Smooth muscle cell (in vitro differentiated cells): ENCODE data around the gene PPP2R5C. TPM values are rescaled to one million over a fixed set of nuclear protein-coding genes. Genes with fewer than 3 reads are reported as not detected.

Experiments
- DNase-seq: peaks from one replicate; lab custom pipeline; 2025; ENCODE audit not compliant: unreplicated experiment; lab: John Stamatoyannopoulos, UW
- H2AFZ ChIP-seq: fragments of 200-600 bp; sonication (generic); 2 replicates; pipeline ENCODE4 v1.6.0; 2016; ENCODE audit warnings: antibody characterized with exemption, low read depth, mild to moderate bottlenecking
- H3F3A ChIP-seq: fragments of 200-600 bp; sonication (generic); 2 replicates; pipeline ENCODE4 v1.6.0; 2017; ENCODE audit warnings: antibody characterized with exemption, low read depth
- H3K27ac ChIP-seq: fragments of 200-600 bp; sonication (generic); 2 replicates; pipeline ENCODE4 v1.5.1; 2016; ENCODE audit warnings: low read depth, mild to moderate bottlenecking
- H3K27me3 ChIP-seq: fragments of 200-600 bp; sonication (generic); 2 replicates; pipeline ENCODE4 v1.6.1; 2016; ENCODE audit warnings: low read depth, mild to moderate bottlenecking
- H3K36me3 ChIP-seq: fragments of 200-600 bp; sonication (generic); 2 replicates; pipeline ENCODE4 v1.5.1; 2016; ENCODE audit warnings: low read depth
- H3K4me1 ChIP-seq: fragments of 200-600 bp; sonication (generic); 2 replicates; pipeline ENCODE4 v1.5.1; 2016; ENCODE audit warnings: low read depth
- H3K4me2 ChIP-seq: fragments of 200-600 bp; sonication (generic); 2 replicates; pipeline ENCODE4 v1.6.0; 2016; ENCODE audit warnings: mild to moderate bottlenecking
- H3K4me3 ChIP-seq: fragments of 200-600 bp; sonication (generic); 2 replicates; pipeline ENCODE4 v1.5.1; 2016; ENCODE audit warnings: mild to moderate bottlenecking
- H3K79me2 ChIP-seq: fragments of 200-600 bp; sonication (generic); 2 replicates; pipeline ENCODE4 v1.6.0; 2016; ENCODE audit warnings: low read depth, mild to moderate bottlenecking
- H3K9ac ChIP-seq: fragments of 200-600 bp; sonication (generic); 2 replicates; pipeline ENCODE4 v1.6.0; 2016; ENCODE audit warnings: low read depth
- H3K9me3 ChIP-seq: fragments of 200-600 bp; sonication (generic); replicated peaks from 2 replicates; pipeline ENCODE4 v1.5.1; 2016; ENCODE audit warnings: low read depth
- H4K20me1 ChIP-seq: fragments of 200-600 bp; sonication (generic); 2 replicates; pipeline ENCODE4 v1.6.0; 2016; ENCODE audit warnings: low read depth
- WGBS: methylation state at CpG from one replicate; pipeline ENCODE4 v1.1.7; 2016; ENCODE audit warnings: low lambda C conversion rate; 5-methylcytosine and 5-hydroxymethylcytosine counted together
- polyA plus RNA-seq: library from polyadenylated mRNA; unstranded; fragments of >200 nt; fragmentation: Nextera tagmentation; extraction: Ambion mirVana; gene quantifications from 2 replicates; pipeline ENCODE4 v1.2.1, GENCODE V29; 2016
- total RNA-seq: library from RNA; depleted of rRNA; stranded (reverse); fragments of >200 nt; gene quantifications from 2 replicates; pipeline ENCODE4 v1.2.3, GENCODE V29; 2014
- TF ChIP-seq, protein P1 (sequence below): fragments of 200-600 bp; sonication (generic); IDR thresholded peaks from 2 replicates; pipeline ENCODE4 v1.5.1; 2017; ENCODE audit warnings: borderline replicate concordance, mild to moderate bottlenecking, antibody characterized with exemption; ENCODE audit not compliant: insufficient read depth, poor library complexity, severe bottlenecking

The PPP2R5C gene
- total and polyA plus RNA-seq, 2 experiments from 2014 or later = 63.6 to 92.7 TPM

DNA sequence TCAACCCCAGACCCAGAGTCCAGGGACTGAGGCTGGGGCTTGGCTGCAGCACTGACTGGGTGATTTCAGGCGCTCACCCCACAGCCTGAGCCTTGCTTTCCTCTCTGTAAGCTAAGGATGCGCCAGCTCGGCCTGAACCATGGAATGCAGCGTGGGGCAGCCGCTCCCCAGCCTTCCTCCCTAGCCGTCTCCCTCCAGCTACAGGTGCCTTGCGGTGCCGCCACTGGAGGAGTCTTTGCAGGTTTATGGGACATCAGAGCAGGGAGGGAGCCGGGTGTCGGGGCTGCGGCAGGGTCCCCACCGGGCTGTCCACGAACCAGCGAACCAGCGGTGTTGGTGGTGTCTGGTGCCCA is 19.4 kb downstream of the PPP2R5C start:
- peaks cover 39% of the 10 kb centered on the region for H3K27me3 ChIP-seq
- no peaks in the 10 kb centered on the region for H3K9me3 ChIP-seq
- 5% methylated on average over 15 of the region's 15 CpGs for WGBS
- no peak for DNase-seq
- H3K79me2 ChIP-seq = no peaks in the 10 kb centered on the region
- peak overlapping the region; percentile 48 for H3K4me3 ChIP-seq
- no peaks in the 10 kb centered on the region for H3F3A ChIP-seq
- H4K20me1 ChIP-seq = peaks cover 58% of the 10 kb centered on the region
- no peak overlapping the region for H3K9ac ChIP-seq
- H3K27ac ChIP-seq = no peak overlapping the region
- TF ChIP-seq, protein P1, sequence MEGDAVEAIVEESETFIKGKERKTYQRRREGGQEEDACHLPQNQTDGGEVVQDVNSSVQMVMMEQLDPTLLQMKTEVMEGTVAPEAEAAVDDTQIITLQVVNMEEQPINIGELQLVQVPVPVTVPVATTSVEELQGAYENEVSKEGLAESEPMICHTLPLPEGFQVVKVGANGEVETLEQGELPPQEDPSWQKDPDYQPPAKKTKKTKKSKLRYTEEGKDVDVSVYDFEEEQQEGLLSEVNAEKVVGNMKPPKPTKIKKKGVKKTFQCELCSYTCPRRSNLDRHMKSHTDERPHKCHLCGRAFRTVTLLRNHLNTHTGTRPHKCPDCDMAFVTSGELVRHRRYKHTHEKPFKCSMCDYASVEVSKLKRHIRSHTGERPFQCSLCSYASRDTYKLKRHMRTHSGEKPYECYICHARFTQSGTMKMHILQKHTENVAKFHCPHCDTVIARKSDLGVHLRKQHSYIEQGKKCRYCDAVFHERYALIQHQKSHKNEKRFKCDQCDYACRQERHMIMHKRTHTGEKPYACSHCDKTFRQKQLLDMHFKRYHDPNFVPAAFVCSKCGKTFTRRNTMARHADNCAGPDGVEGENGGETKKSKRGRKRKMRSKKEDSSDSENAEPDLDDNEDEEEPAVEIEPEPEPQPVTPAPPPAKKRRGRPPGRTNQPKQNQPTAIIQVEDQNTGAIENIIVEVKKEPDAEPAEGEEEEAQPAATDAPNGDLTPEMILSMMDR = no peak
- H2AFZ ChIP-seq = no peak overlapping the region
- H3K36me3 ChIP-seq = no peaks in the 10 kb centered on the region
- peak overlapping the region; percentile 96 for H3K4me2 ChIP-seq
- H3K4me1 ChIP-seq = peaks cover 4% of the 10 kb centered on the region

DNA sequence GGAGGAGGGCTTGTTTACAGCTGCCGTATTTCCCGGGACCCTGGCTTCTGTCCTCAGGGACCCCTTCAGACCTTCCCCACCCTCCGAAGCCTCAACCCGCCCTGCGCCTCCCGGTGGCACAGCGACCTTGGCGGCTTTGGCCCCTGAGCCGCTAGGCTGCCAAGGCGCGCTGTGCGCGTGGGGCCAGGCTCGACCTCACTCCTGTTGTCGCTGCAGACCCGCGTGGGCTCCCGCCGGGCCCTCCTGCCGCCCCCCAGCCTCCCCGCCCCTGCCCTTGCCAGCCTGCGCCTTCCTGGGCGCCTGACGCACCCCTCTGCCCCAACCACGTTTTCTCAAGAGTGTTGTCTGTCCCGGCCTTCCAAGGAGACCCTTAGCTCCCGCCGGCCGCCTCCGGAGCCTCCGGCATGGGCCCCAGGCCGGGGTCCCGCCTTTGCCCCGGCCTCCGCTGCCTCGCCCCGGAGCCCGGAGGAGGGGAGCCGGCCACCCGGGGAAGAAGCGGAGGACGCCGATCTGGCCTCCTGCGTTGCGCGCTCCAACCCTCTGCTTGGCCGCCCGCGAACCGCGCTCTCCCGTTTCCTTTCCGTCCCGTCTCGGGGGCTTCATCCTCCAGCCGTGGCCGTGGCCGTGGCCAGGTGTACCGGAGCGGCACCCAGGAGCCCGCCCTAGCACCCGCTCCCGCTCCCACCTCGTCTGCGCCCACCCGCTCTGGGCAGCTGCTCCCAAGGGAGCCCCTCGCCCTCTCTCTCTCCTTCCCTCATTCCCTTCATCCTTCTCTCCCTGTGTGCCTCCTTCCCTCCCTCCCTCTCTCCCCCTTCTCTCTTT is 19.9 kb downstream of the PPP2R5C start:
- Histone ChIP-seq H3K4me1 (peaks cover 4% of the 10 kb centered on the region), H3K4me2 (peak overlapping the region; percentile 96), H3K27me3 (peaks cover 39% of the 10 kb centered on the region), H3K36me3 (no peaks in the 10 kb centered on the region), H3K4me3 (peak overlapping the region; percentile 48), H3K79me2 (no peaks in the 10 kb centered on the region), H4K20me1 (peaks cover 58% of the 10 kb centered on the region), H3K9me3 (no peaks in the 10 kb centered on the region), H2AFZ (no peak overlapping the region), H3K9ac (no peak overlapping the region), H3F3A (no peaks in the 10 kb centered on the region), H3K27ac (no peak overlapping the region)
- DNase-seq = no peak
- TF ChIP-seq, protein P1 = no peak
- WGBS = 3% methylated on average over 41 of the region's 67 CpGs

DNA sequence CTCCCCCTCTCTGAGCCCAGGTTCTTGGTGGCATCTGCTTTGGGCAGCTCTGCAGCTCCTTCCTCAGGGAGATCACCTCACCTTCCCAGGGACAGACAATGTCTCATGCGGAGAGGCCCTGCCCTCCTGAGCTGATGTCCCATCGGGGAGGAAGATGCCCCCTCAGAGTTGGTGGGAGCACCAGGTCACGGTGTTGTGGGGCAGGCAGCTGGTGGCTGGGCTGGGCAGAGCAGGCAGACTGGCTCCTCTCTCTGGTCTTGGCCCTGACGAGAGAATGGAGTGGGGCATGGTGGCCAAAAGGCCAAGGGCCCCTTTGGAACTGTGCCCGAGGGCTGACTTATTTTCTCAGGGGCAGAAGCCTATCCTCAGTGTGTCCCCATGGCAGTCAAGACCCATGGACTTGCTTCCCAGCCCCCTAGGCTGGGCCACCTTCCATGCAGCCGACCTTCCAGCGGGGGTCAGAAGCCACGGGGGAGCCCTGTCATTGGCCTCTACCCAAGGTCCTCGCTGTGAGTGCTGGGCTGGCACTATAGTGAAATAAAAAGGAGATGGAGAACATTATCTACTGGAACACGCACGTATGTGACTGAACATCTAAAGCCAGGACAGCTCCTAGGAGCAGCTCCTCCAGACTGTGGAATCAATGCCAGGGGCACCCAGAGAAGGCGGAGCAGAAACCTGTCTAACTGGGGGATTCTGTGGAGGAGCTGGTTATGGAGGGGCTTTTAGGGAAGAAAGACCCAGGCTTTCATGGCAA is 21.9 kb downstream of the PPP2R5C start:
- 94% methylated on average over 12 of the region's 12 CpGs for WGBS
- no peaks in the 10 kb centered on the region for H3K79me2 ChIP-seq
- peaks cover 4% of the 10 kb centered on the region for H3K4me1 ChIP-seq
- no peak for DNase-seq
- H3K36me3 ChIP-seq = no peaks in the 10 kb centered on the region
- no peak overlapping the region for H3K9ac ChIP-seq
- TF ChIP-seq, protein P1 = no peak
- H3K27me3 ChIP-seq = peaks cover 33% of the 10 kb centered on the region
- H3K27ac ChIP-seq = no peak overlapping the region
- H2AFZ ChIP-seq = no peak overlapping the region
- no peaks in the 10 kb centered on the region for H3F3A ChIP-seq
- H4K20me1 ChIP-seq = peaks cover 43% of the 10 kb centered on the region
- no peak overlapping the region for H3K4me3 ChIP-seq
- H3K4me2 ChIP-seq = no peak overlapping the region
- no peaks in the 10 kb centered on the region for H3K9me3 ChIP-seq
